Activated CD4-positive, alpha-beta T cell treated with anti-CD3 and anti-CD28 coated beads, Interleukin-2, amount 50 U/mL, for 4 hours (primary cell): ENCODE data around the gene COX7C.

Experiments
- DNase-seq, 2 experiments: peaks; one replicate each; pipeline ENCODE4 v3.0.0-alpha.2; 2020

Gene COX7C

GRCh38 chr5:86665984-86666760 is 48.4 kb downstream of the COX7C start:
- no peak for DNase-seq

GRCh38 chr5:86666981-86667380 is 49.2 kb downstream of the COX7C start:
- DNase-seq = no peak
